ENCODE data around the gene FKBP7.

- TF ChIP-seq, protein P1, sequence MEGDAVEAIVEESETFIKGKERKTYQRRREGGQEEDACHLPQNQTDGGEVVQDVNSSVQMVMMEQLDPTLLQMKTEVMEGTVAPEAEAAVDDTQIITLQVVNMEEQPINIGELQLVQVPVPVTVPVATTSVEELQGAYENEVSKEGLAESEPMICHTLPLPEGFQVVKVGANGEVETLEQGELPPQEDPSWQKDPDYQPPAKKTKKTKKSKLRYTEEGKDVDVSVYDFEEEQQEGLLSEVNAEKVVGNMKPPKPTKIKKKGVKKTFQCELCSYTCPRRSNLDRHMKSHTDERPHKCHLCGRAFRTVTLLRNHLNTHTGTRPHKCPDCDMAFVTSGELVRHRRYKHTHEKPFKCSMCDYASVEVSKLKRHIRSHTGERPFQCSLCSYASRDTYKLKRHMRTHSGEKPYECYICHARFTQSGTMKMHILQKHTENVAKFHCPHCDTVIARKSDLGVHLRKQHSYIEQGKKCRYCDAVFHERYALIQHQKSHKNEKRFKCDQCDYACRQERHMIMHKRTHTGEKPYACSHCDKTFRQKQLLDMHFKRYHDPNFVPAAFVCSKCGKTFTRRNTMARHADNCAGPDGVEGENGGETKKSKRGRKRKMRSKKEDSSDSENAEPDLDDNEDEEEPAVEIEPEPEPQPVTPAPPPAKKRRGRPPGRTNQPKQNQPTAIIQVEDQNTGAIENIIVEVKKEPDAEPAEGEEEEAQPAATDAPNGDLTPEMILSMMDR (IDR thresholded peaks at IDR 0.05): no peak
- no peak for TF ChIP-seq EP300 (IDR thresholded peaks at IDR 0.05)
Observed at GRCh38 chr2:178428396-178428806, 50.0 kb downstream of the FKBP7 start.
